A673 (cell line): Measurements from ENCODE around the gene RSPH6A. TPM values are rescaled to one million over a fixed set of nuclear protein-coding genes. Genes with fewer than 3 reads are reported as not detected.

Experiments used
- BruUV-seq: library from RNA; stranded (reverse); fragments of 400-500 nt; replicated peaks from 2 replicates; lab custom pipeline; 2021; lab: Mats Ljungman, UMichigan
- CTCF ChIA-PET: fragments of 300-600 bp; sonication (Branson Sonifier 250); formaldehyde crosslinking; loops from one replicate; lab custom pipeline; 2022; ENCODE audit warnings: antibody characterized with exemption; lab: Charles Lee
- POLR2A ChIA-PET: fragments of 300-600 bp; sonication (Branson Sonifier 250); formaldehyde crosslinking; loops from one replicate; lab custom pipeline; 2022; ENCODE audit warnings: antibody characterized with exemption; ENCODE audit not compliant: low non-redundant PET; lab: Charles Lee
- DNase-seq: peaks from one replicate; pipeline ENCODE4 v3.0.0-alpha.2; 2015; ENCODE audit warnings: low spot score
- H3K27ac ChIP-seq: fragments of 200-600 bp; sonication (generic); 2 replicates; pipeline ENCODE4 v1.5.1; 2016; ENCODE audit warnings: mixed run types, low read depth, mild to moderate bottlenecking, mixed read lengths, antibody characterized with exemption, low read length; ENCODE audit not compliant: poor library complexity, severe bottlenecking
- H3K27me3 ChIP-seq: fragments of 200-600 bp; sonication (generic); replicated peaks from 2 replicates; pipeline ENCODE4 v1.6.1; 2017; ENCODE audit warnings: mixed run types, low read depth, mild to moderate bottlenecking, mixed read lengths, antibody characterized with exemption, low read length; ENCODE audit not compliant: insufficient read depth, poor library complexity
- H3K36me3 ChIP-seq: fragments of 200-600 bp; sonication (generic); 2 replicates; pipeline ENCODE4 v1.6.1; 2016; ENCODE audit warnings: mixed run types, mild to moderate bottlenecking, mixed read lengths, antibody characterized with exemption, low read length; ENCODE audit not compliant: insufficient read depth, poor library complexity, severe bottlenecking
- H3K4me1 ChIP-seq: fragments of 200-600 bp; sonication (generic); 2 replicates; pipeline ENCODE4 v1.6.1; 2017; ENCODE audit warnings: mixed run types, mild to moderate bottlenecking, mixed read lengths, antibody characterized with exemption, low read length; ENCODE audit not compliant: insufficient read depth, poor library complexity, severe bottlenecking
- H3K4me3 ChIP-seq: fragments of 200-600 bp; sonication (generic); 2 replicates; pipeline ENCODE4 v1.5.1; 2016; ENCODE audit warnings: low read depth, mixed run types, mild to moderate bottlenecking, mixed read lengths, low read length; ENCODE audit not compliant: poor library complexity, severe bottlenecking
- H3K9me3 ChIP-seq: fragments of 200-600 bp; sonication (generic); 2 replicates; pipeline ENCODE4 v1.6.1; 2016; ENCODE audit warnings: mixed run types, low read depth, mild to moderate bottlenecking, mixed read lengths, antibody characterized with exemption, low read length; ENCODE audit not compliant: poor library complexity, severe bottlenecking
- CTCF ChIP-seq: fragments of 300-800, 200-600 bp; sonication (generic); conservative IDR thresholded peaks from 2 replicates; pipeline ENCODE4 v1.5.1; 2017; ENCODE audit warnings: low read depth, mild to moderate bottlenecking, antibody characterized with exemption, low read length, moderate library complexity, mixed read lengths
- EZH2 ChIP-seq: fragments of 200-600 bp; sonication (generic); IDR thresholded peaks from 2 replicates; pipeline ENCODE4 v1.6.1; 2017; ENCODE audit warnings: borderline replicate concordance, low read depth, mild to moderate bottlenecking, mixed read lengths, antibody characterized with exemption, low read length; ENCODE audit not compliant: poor library complexity, severe bottlenecking
- intact Hi-C: fragments of 100-400 bp; cut with micrococcal nuclease; formaldehyde crosslinking; loops from one replicate; pipeline ENCODE4 v1.10.0; 2022; ENCODE audit not compliant: unreplicated experiment
- total RNA-seq: library from RNA; stranded (reverse); gene quantifications from 2 replicates; pipeline ENCODE4 v1.2.3, GENCODE V29; 2021

The RSPH6A gene
- total RNA-seq, 1 experiment from 2014 or later: 0.19 TPM

DNA sequence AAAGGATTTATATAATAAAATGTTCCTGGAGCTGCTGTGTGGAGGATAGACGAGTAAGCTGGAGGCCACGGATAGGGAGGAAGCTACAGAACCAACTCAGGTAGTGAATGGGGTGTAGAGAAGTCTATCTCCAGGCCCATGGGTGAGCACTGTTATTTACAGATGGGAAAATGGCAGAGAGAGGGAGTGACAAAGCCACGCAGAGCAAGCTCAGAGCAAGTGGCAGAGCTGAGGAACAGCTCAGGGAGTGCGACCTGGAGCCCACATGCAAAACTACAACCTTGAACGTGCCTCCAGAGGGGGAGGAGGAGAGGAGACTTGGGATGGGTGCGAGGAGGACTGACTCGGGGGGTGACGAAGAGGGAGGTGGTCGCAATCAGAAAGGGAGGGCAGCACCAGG is 13.4 kb upstream of the RSPH6A start:
- no peaks in the 10 kb centered on the region for H3K9me3 ChIP-seq
- no peak for DNase-seq
- H3K27ac ChIP-seq: no peak overlapping the region
- peaks cover 72% of the 10 kb centered on the region for H3K36me3 ChIP-seq
- no peaks in the 10 kb centered on the region for H3K27me3 ChIP-seq
- CTCF ChIA-PET: no interaction called here
- TF ChIP-seq EZH2: no peak
- no peak for TF ChIP-seq CTCF
- POLR2A ChIA-PET: no interaction called here
- no peak overlapping the region for H3K4me3 ChIP-seq
- intact Hi-C loops: no loop called here
- H3K4me1 ChIP-seq: no peaks in the 10 kb centered on the region
- no TSS peak for BruUV-seq

- Histone ChIP-seq H3K27ac (no peak overlapping the region), H3K4me3 (no peak overlapping the region), H3K4me1 (no peaks in the 10 kb centered on the region), H3K9me3 (no peaks in the 10 kb centered on the region), H3K27me3 (no peaks in the 10 kb centered on the region), H3K36me3 (peaks cover 74% of the 10 kb centered on the region)
- ChIA-PET POLR2A (no interaction called here), CTCF (interaction anchor here (1.8 kb wide), 1 partner anchor 11 kb away, joined by 4 read pairs; no protein-coding TSS in a partner anchor)
- TF ChIP-seq EZH2 (no peak), CTCF (no peak)
- no TSS peak for BruUV-seq
- intact Hi-C loops: no loop called here
- no peak for DNase-seq
These were observed 12.5 kb upstream of the RSPH6A start for GRCh38 chr19:45827459-45828093.

DNA sequence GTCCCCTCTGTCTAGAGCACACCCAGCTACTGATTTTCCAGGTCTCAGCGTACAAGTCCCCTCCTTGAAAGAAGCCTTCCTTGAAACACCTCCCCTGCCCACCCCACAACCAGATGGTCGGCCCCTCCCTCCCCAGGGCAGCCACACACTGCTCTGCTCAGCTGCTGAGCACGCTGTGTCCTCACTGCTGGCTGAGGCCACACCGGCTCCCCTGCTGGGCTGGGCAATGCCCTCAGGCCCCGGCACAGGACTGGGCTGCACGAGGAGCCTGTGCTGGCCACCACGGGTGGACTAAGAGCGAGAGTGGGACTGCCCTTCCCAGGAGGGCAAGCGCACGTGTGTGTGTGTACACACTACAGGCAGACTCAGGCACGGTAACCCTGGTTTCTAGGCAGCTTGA is 11.8 kb upstream of the RSPH6A start:
- intact Hi-C loops: no loop called here
- H3K27ac ChIP-seq: no peak overlapping the region
- peaks cover 68% of the 10 kb centered on the region for H3K36me3 ChIP-seq
- no peak for TF ChIP-seq EZH2
- no peak for TF ChIP-seq CTCF
- ChIA-PET POLR2A (no interaction called here), CTCF (interaction anchor here (1.8 kb wide), 1 partner anchor 10 kb away, joined by 4 read pairs; no protein-coding TSS in a partner anchor)
- no peaks in the 10 kb centered on the region for H3K4me1 ChIP-seq
- no peak for DNase-seq
- H3K27me3 ChIP-seq: no peaks in the 10 kb centered on the region
- BruUV-seq: no TSS peak
- H3K9me3 ChIP-seq: no peaks in the 10 kb centered on the region
- no peak overlapping the region for H3K4me3 ChIP-seq
